ENCODE results near the gene FCRL4. TPM values are rescaled to one million over a fixed set of nuclear protein-coding genes. Genes with fewer than 3 reads are reported as not detected.

The FCRL4 gene
- total RNA-seq, result not detected

GRCh38 chr1:157597959-157598667 lies at the start of gene FCRL4:
Gene FCRL4, minus strand, starts transcription at chr1:157598085. Its CDS starts 141 bp downstream, at chr1:157597944.
- H3K27me3 ChIP-seq (ENCODE audit: control insufficient read depth in 3 of 3, insufficient read depth in 3 of 3, low read length in 3 of 3), result no peaks in the 10 kb centered on the region
- H3K36me3 ChIP-seq (ENCODE audit: control insufficient read depth in 3 of 3, insufficient read depth in 3 of 3, low read length in 3 of 3), result no peaks in the 10 kb centered on the region
- H3K4me1 ChIP-seq (ENCODE audit: control insufficient read depth in 3 of 3, insufficient read depth in 3 of 3, low read length in 3 of 3), result no peaks in the 10 kb centered on the region
- no peak within 1 kb of the TSS for H3K9ac ChIP-seq (ENCODE audit: low read depth in 1 of 3, low read length in 3 of 3)
- H3K4me3 ChIP-seq (ENCODE audit: low read length in 3 of 3), result no peak within 1 kb of the TSS
- no peaks in the 10 kb centered on the region for H3K9me3 ChIP-seq (ENCODE audit: control insufficient read depth in 3 of 3, low read length in 3 of 3)
- no peak within 1 kb of the TSS for H3K27ac ChIP-seq (ENCODE audit: low read depth, low read length)

GRCh38 chr1:157646144-157646543 lies 48.3 kb upstream of the FCRL4 start:
- Histone ChIP-seq H3K9me3 (ENCODE audit: control insufficient read depth in 3 of 3, low read length in 3 of 3) (no peaks in the 10 kb centered on the region), H3K4me3 (ENCODE audit: low read length in 3 of 3) (no peak overlapping the region), H3K27me3 (ENCODE audit: control insufficient read depth in 3 of 3, insufficient read depth in 3 of 3, low read length in 3 of 3) (no peaks in the 10 kb centered on the region), H3K36me3 (ENCODE audit: control insufficient read depth in 3 of 3, insufficient read depth in 3 of 3, low read length in 3 of 3) (no peaks in the 10 kb centered on the region), H3K4me1 (ENCODE audit: control insufficient read depth in 3 of 3, insufficient read depth in 3 of 3, low read length in 3 of 3) (no peaks in the 10 kb centered on the region), H3K9ac (ENCODE audit: low read depth in 1 of 3, low read length in 3 of 3) (no peak overlapping the region), H3K27ac (ENCODE audit: low read depth, low read length) (no peak overlapping the region)

- no peak overlapping the region for H3K9ac ChIP-seq (ENCODE audit: low read depth in 1 of 3, low read length in 3 of 3)
- H3K4me3 ChIP-seq (ENCODE audit: low read length in 3 of 3), result no peak overlapping the region
- H3K9me3 ChIP-seq (ENCODE audit: control insufficient read depth in 3 of 3, low read length in 3 of 3), result peaks cover 0 to 2% (median 0%) of the 10 kb centered on the region in 3 donors
- H3K27ac ChIP-seq (ENCODE audit: low read depth, low read length), result no peak overlapping the region
- H3K4me1 ChIP-seq (ENCODE audit: control insufficient read depth in 3 of 3, insufficient read depth in 3 of 3, low read length in 3 of 3), result no peaks in the 10 kb centered on the region
- no peaks in the 10 kb centered on the region for H3K27me3 ChIP-seq (ENCODE audit: control insufficient read depth in 3 of 3, insufficient read depth in 3 of 3, low read length in 3 of 3)
- no peaks in the 10 kb centered on the region for H3K36me3 ChIP-seq (ENCODE audit: control insufficient read depth in 3 of 3, insufficient read depth in 3 of 3, low read length in 3 of 3)
Measured at GRCh38 chr1:157641177-157641576, 43.3 kb upstream of the FCRL4 start.

GRCh38 chr1:157639800-157640199 lies 41.9 kb upstream of the FCRL4 start:
- Histone ChIP-seq H3K9me3 (ENCODE audit: control insufficient read depth in 3 of 3, low read length in 3 of 3) (peaks cover 0 to 2% (median 0%) of the 10 kb centered on the region in 3 donors), H3K27me3 (ENCODE audit: control insufficient read depth in 3 of 3, insufficient read depth in 3 of 3, low read length in 3 of 3) (no peaks in the 10 kb centered on the region), H3K9ac (ENCODE audit: low read depth in 1 of 3, low read length in 3 of 3) (no peak overlapping the region), H3K27ac (ENCODE audit: low read depth, low read length) (no peak overlapping the region), H3K36me3 (ENCODE audit: control insufficient read depth in 3 of 3, insufficient read depth in 3 of 3, low read length in 3 of 3) (no peaks in the 10 kb centered on the region), H3K4me3 (ENCODE audit: low read length in 3 of 3) (no peak overlapping the region), H3K4me1 (ENCODE audit: control insufficient read depth in 3 of 3, insufficient read depth in 3 of 3, low read length in 3 of 3) (no peaks in the 10 kb centered on the region)

- Histone ChIP-seq H3K27me3 (ENCODE audit: control insufficient read depth in 3 of 3, insufficient read depth in 3 of 3, low read length in 3 of 3) (peaks cover 0 to 2% (median 0%) of the 10 kb centered on the region in 3 donors), H3K9ac (ENCODE audit: low read depth in 1 of 3, low read length in 3 of 3) (no peak overlapping the region), H3K36me3 (ENCODE audit: control insufficient read depth in 3 of 3, insufficient read depth in 3 of 3, low read length in 3 of 3) (no peaks in the 10 kb centered on the region), H3K4me1 (ENCODE audit: control insufficient read depth in 3 of 3, insufficient read depth in 3 of 3, low read length in 3 of 3) (no peaks in the 10 kb centered on the region), H3K4me3 (ENCODE audit: low read length in 3 of 3) (no peak overlapping the region), H3K27ac (ENCODE audit: low read depth, low read length) (no peak overlapping the region), H3K9me3 (ENCODE audit: control insufficient read depth in 3 of 3, low read length in 3 of 3) (no peaks in the 10 kb centered on the region)
Measured at GRCh38 chr1:157628773-157629172, 30.9 kb upstream of the FCRL4 start.

- Histone ChIP-seq H3K27ac (ENCODE audit: low read depth, low read length) (no peak overlapping the region), H3K9ac (ENCODE audit: low read depth in 1 of 3, low read length in 3 of 3) (no peak overlapping the region), H3K36me3 (ENCODE audit: control insufficient read depth in 3 of 3, insufficient read depth in 3 of 3, low read length in 3 of 3) (no peaks in the 10 kb centered on the region), H3K4me1 (ENCODE audit: control insufficient read depth in 3 of 3, insufficient read depth in 3 of 3, low read length in 3 of 3) (no peaks in the 10 kb centered on the region), H3K27me3 (ENCODE audit: control insufficient read depth in 3 of 3, insufficient read depth in 3 of 3, low read length in 3 of 3) (peaks cover 0 to 2% (median 0%) of the 10 kb centered on the region in 3 donors), H3K4me3 (ENCODE audit: low read length in 3 of 3) (no peak overlapping the region), H3K9me3 (ENCODE audit: control insufficient read depth in 3 of 3, low read length in 3 of 3) (no peaks in the 10 kb centered on the region)
Measured at GRCh38 chr1:157626099-157626498, 28.2 kb upstream of the FCRL4 start.

- no peaks in the 10 kb centered on the region for H3K36me3 ChIP-seq (ENCODE audit: control insufficient read depth in 3 of 3, insufficient read depth in 3 of 3, low read length in 3 of 3)
- no peak overlapping the region for H3K27ac ChIP-seq (ENCODE audit: low read depth, low read length)
- H3K27me3 ChIP-seq (ENCODE audit: control insufficient read depth in 3 of 3, insufficient read depth in 3 of 3, low read length in 3 of 3), result peaks cover 0 to 2% (median 0%) of the 10 kb centered on the region in 3 donors
- no peak overlapping the region for H3K4me3 ChIP-seq (ENCODE audit: low read length in 3 of 3)
- H3K9me3 ChIP-seq (ENCODE audit: control insufficient read depth in 3 of 3, low read length in 3 of 3), result no peaks in the 10 kb centered on the region
- H3K9ac ChIP-seq (ENCODE audit: low read depth in 1 of 3, low read length in 3 of 3), result no peak overlapping the region
- no peaks in the 10 kb centered on the region for H3K4me1 ChIP-seq (ENCODE audit: control insufficient read depth in 3 of 3, insufficient read depth in 3 of 3, low read length in 3 of 3)
Measured at GRCh38 chr1:157624471-157624870, 26.6 kb upstream of the FCRL4 start.

GRCh38 chr1:157622471-157622870 lies 24.6 kb upstream of the FCRL4 start:
- H3K9me3 ChIP-seq (ENCODE audit: control insufficient read depth in 3 of 3, low read length in 3 of 3), result no peaks in the 10 kb centered on the region
- H3K4me1 ChIP-seq (ENCODE audit: control insufficient read depth in 3 of 3, insufficient read depth in 3 of 3, low read length in 3 of 3), result no peaks in the 10 kb centered on the region
- peaks cover 0 to under 1% (median 0%) of the 10 kb centered on the region in 3 donors for H3K27me3 ChIP-seq (ENCODE audit: control insufficient read depth in 3 of 3, insufficient read depth in 3 of 3, low read length in 3 of 3)

GRCh38 chr1:157618190-157618589 lies 20.3 kb upstream of the FCRL4 start:
- no peak overlapping the region for H3K4me3 ChIP-seq (ENCODE audit: low read length in 3 of 3)
- peaks cover 0 to 6% (median 0%) of the 10 kb centered on the region in 3 donors for H3K27me3 ChIP-seq (ENCODE audit: control insufficient read depth in 3 of 3, insufficient read depth in 3 of 3, low read length in 3 of 3)
- H3K4me1 ChIP-seq (ENCODE audit: control insufficient read depth in 3 of 3, insufficient read depth in 3 of 3, low read length in 3 of 3), result no peaks in the 10 kb centered on the region
- no peaks in the 10 kb centered on the region for H3K36me3 ChIP-seq (ENCODE audit: control insufficient read depth in 3 of 3, insufficient read depth in 3 of 3, low read length in 3 of 3)
- H3K9me3 ChIP-seq (ENCODE audit: control insufficient read depth in 3 of 3, low read length in 3 of 3), result no peaks in the 10 kb centered on the region
- H3K27ac ChIP-seq (ENCODE audit: low read depth, low read length), result no peak overlapping the region
- H3K9ac ChIP-seq (ENCODE audit: low read depth in 1 of 3, low read length in 3 of 3), result no peak overlapping the region

More at GRCh38 chr1:157622471-157622870, 24.6 kb upstream of the FCRL4 start:
- Histone ChIP-seq H3K4me3 (ENCODE audit: low read length in 3 of 3) (no peak overlapping the region), H3K9ac (ENCODE audit: low read depth in 1 of 3, low read length in 3 of 3) (no peak overlapping the region), H3K36me3 (ENCODE audit: control insufficient read depth in 3 of 3, insufficient read depth in 3 of 3, low read length in 3 of 3) (no peaks in the 10 kb centered on the region), H3K27ac (ENCODE audit: low read depth, low read length) (no peak overlapping the region)

GRCh38 chr1:157600236-157600635 lies 2.4 kb upstream of the FCRL4 start:
- Histone ChIP-seq H3K4me1 (ENCODE audit: control insufficient read depth in 3 of 3, insufficient read depth in 3 of 3, low read length in 3 of 3) (no peaks in the 10 kb centered on the region), H3K27me3 (ENCODE audit: control insufficient read depth in 3 of 3, insufficient read depth in 3 of 3, low read length in 3 of 3) (no peaks in the 10 kb centered on the region), H3K9ac (ENCODE audit: low read depth in 1 of 3, low read length in 3 of 3) (no peak overlapping the region), H3K9me3 (ENCODE audit: control insufficient read depth in 3 of 3, low read length in 3 of 3) (no peaks in the 10 kb centered on the region), H3K36me3 (ENCODE audit: control insufficient read depth in 3 of 3, insufficient read depth in 3 of 3, low read length in 3 of 3) (no peaks in the 10 kb centered on the region), H3K27ac (ENCODE audit: low read depth, low read length) (no peak overlapping the region), H3K4me3 (ENCODE audit: low read length in 3 of 3) (no peak overlapping the region)

Measured in skeletal muscle tissue (tissue), 4 donors.